Endodermal cell (in vitro differentiated cells): ENCODE results near the gene ARIH1. TPM values are rescaled to one million over a fixed set of nuclear protein-coding genes. Genes with fewer than 3 reads are reported as not detected.

ENCODE experiments used
- DNase-seq: peaks from one replicate; pipeline ENCODE4 v3.0.0-alpha.2; 2017
- H3K27ac ChIP-seq: 2 replicates; pipeline ENCODE4 v1.5.1; 2013; ENCODE audit warnings: mild to moderate bottlenecking, low read depth, low read length, moderate library complexity
- H3K27me3 ChIP-seq: 2 replicates; pipeline ENCODE4 v1.6.1; 2013; ENCODE audit warnings: mild to moderate bottlenecking, low read length, moderate library complexity; ENCODE audit not compliant: insufficient read depth, control insufficient read depth, poor library complexity, severe bottlenecking
- H3K36me3 ChIP-seq: 2 replicates; pipeline ENCODE4 v1.7.0; 2013; ENCODE audit warnings: mild to moderate bottlenecking, low read length, moderate library complexity; ENCODE audit not compliant: control insufficient read depth, insufficient read depth
- H3K4me1 ChIP-seq: one replicate; pipeline ENCODE4 v1.7.0; 2013; ENCODE audit warnings: low read length; ENCODE audit not compliant: control insufficient read depth, insufficient read depth
- H3K4me3 ChIP-seq: 2 replicates; pipeline ENCODE4 v1.5.1; 2013; ENCODE audit warnings: mild to moderate bottlenecking, low read length, moderate library complexity
- H3K9ac ChIP-seq: 2 replicates; pipeline ENCODE4 v1.6.1; 2013; ENCODE audit warnings: mild to moderate bottlenecking, low read length, moderate library complexity; ENCODE audit not compliant: poor library complexity, severe bottlenecking; ENCODE audit errors: extremely low read depth
- H3K9me3 ChIP-seq: 2 replicates; pipeline ENCODE4 v1.6.1; 2013; ENCODE audit warnings: mild to moderate bottlenecking, low read length, moderate library complexity; ENCODE audit not compliant: control insufficient read depth
- H3K27ac Mint-ChIP-seq: 2 replicates; pipeline ENCODE4 v1.8.0; 2020; ENCODE audit warnings: mixed read lengths
- H3K27me3 Mint-ChIP-seq: 2 replicates; pipeline ENCODE4 v1.8.0; 2021; ENCODE audit warnings: mild to moderate bottlenecking, mixed read lengths; ENCODE audit not compliant: insufficient read depth
- H3K36me3 Mint-ChIP-seq: 2 replicates; pipeline ENCODE4 v1.8.0; 2020; ENCODE audit warnings: low read depth, mixed read lengths
- H3K4me1 Mint-ChIP-seq: 2 replicates; pipeline ENCODE4 v1.8.0; 2020; ENCODE audit warnings: mixed read lengths
- H3K4me3 Mint-ChIP-seq: 2 replicates; pipeline ENCODE4 v1.8.0; 2020; ENCODE audit warnings: mild to moderate bottlenecking, moderate library complexity, mixed read lengths
- H3K9me3 Mint-ChIP-seq: 2 replicates; pipeline ENCODE4 v1.8.0; 2020; ENCODE audit warnings: mild to moderate bottlenecking, mixed read lengths
- CTCF ChIP-seq: fragments of 200-600 bp; sonication (generic); conservative IDR thresholded peaks from 2 replicates; pipeline ENCODE4 v1.5.0; 2021; ENCODE audit warnings: antibody characterized with exemption, mild to moderate bottlenecking
- WGBS, 2 experiments: methylation state at CpG; one replicate each; pipeline versions ENCODE4 v1.1.5 to v1.1.7; 2013; ENCODE audit warnings: missing lambda C conversion rate in 2 of 2, mixed read lengths in 1 of 2; ENCODE audit not compliant: insufficient coverage in 1 of 2, insufficient read length in 1 of 2; 5-methylcytosine and 5-hydroxymethylcytosine counted together
- total RNA-seq, 2 donors: library from RNA; stranded (reverse); fragmentation: NEBNext Ultra II Directional in 1 of 2; extraction: Animal tissue kit (Norgen Biotek cat#: 25700) in 1 of 2; gene quantifications; 2 replicates in 1 of 2; 3 replicates in 1 of 2; pipeline ENCODE4 v1.2.1, GENCODE V29; 2021

ARIH1 gene
- total RNA-seq, 2 donors from 2014 or later = 183 to 238 TPM

- Histone ChIP-seq H3K27ac (no peak overlapping the region), H3K36me3 (peaks cover 47% of the 10 kb centered on the region), H3K27me3 (no peaks in the 10 kb centered on the region), H3K9me3 (peaks cover 5% of the 10 kb centered on the region), H3K4me3 (no peak overlapping the region), H3K4me1 (no peaks in the 10 kb centered on the region), H3K9ac (no peak overlapping the region)
- DNase-seq = no peak
- Mint-ChIP-seq H3K36me3 (peaks cover 38% of the 10 kb centered on the region), H3K27ac (no peak overlapping the region), H3K4me1 (peaks cover 13% of the 10 kb centered on the region), H3K27me3 (no peaks in the 10 kb centered on the region), H3K9me3 (no peaks in the 10 kb centered on the region), H3K4me3 (no peak overlapping the region)
- 100% methylated on average over 3 of the region's 3 CpGs; no CpG with 5 or more reads in 1 of the 2 experiments for WGBS, 2 experiments
- no peak for TF ChIP-seq CTCF
These were observed 12.0 kb downstream of the ARIH1 start for GRCh38 chr15:72486144-72486543.

- TF ChIP-seq CTCF = no peak
- H3K27ac Mint-ChIP-seq = no peak overlapping the region
- Histone ChIP-seq H3K9ac (no peak overlapping the region), H3K27me3 (no peaks in the 10 kb centered on the region), H3K9me3 (peaks cover 5% of the 10 kb centered on the region), H3K36me3 (peaks cover 45% of the 10 kb centered on the region), H3K27ac (no peak overlapping the region), H3K4me1 (no peaks in the 10 kb centered on the region), H3K4me3 (no peak overlapping the region)
- DNase-seq = no peak
- WGBS, 2 experiments = 80 to 100% methylated on average over 1 of the region's 1 CpG
- no peaks in the 10 kb centered on the region for H3K9me3 Mint-ChIP-seq
- peaks cover 36% of the 10 kb centered on the region for H3K36me3 Mint-ChIP-seq
- no peak overlapping the region for H3K4me3 Mint-ChIP-seq
- peaks cover 16% of the 10 kb centered on the region for H3K4me1 Mint-ChIP-seq
- H3K27me3 Mint-ChIP-seq = no peaks in the 10 kb centered on the region
These were observed 13.1 kb downstream of the ARIH1 start for GRCh38 chr15:72487070-72487797.

- WGBS, 2 experiments = 86% methylated on average over 2 of the region's 2 CpGs; no CpG with 5 or more reads in 1 of the 2 experiments
- Mint-ChIP-seq H3K4me1 (peaks cover 16% of the 10 kb centered on the region), H3K36me3 (peaks cover 29% of the 10 kb centered on the region), H3K27me3 (no peaks in the 10 kb centered on the region), H3K4me3 (no peak overlapping the region), H3K9me3 (no peaks in the 10 kb centered on the region), H3K27ac (peak overlapping the region; percentile 40)
- peaks cover 32% of the 10 kb centered on the region for H3K36me3 ChIP-seq
- no peak overlapping the region for H3K4me3 ChIP-seq
- no peak for DNase-seq
- H3K4me1 ChIP-seq = no peaks in the 10 kb centered on the region
- no peaks in the 10 kb centered on the region for H3K27me3 ChIP-seq
- no peak for TF ChIP-seq CTCF
- no peak overlapping the region for H3K9ac ChIP-seq
- peaks cover 5% of the 10 kb centered on the region for H3K9me3 ChIP-seq
- no peak overlapping the region for H3K27ac ChIP-seq
These were observed 14.4 kb downstream of the ARIH1 start for GRCh38 chr15:72488558-72488957.
